Fibroblast of mammary gland (primary cell): ENCODE results near the gene EXOC6B.

ENCODE experiments used
- DNase-seq: peaks from one replicate; pipeline ENCODE4 v3.0.0-alpha.2; 2010; ENCODE audit warnings: low read depth
- H3K4me3 ChIP-seq: 2 replicates; pipeline ENCODE4 v1.5.1; 2011; ENCODE audit warnings: low read depth, mild to moderate bottlenecking, low read length, moderate library complexity; ENCODE audit not compliant: control insufficient read depth
- CTCF ChIP-seq: conservative IDR thresholded peaks from 2 replicates; pipeline ENCODE4 v1.5.1; 2011; ENCODE audit warnings: low read depth, low read length, inconsistent platforms; ENCODE audit not compliant: control insufficient read depth, insufficient read depth

EXOC6B gene

GRCh38 chr2:72800492-72800891 is 25.3 kb downstream of the EXOC6B start:
- H3K4me3 ChIP-seq, result no peak overlapping the region
- no peak for DNase-seq
- TF ChIP-seq CTCF, result no peak

- no peak for TF ChIP-seq CTCF
- no peak for DNase-seq
- H3K4me3 ChIP-seq, result no peak overlapping the region
These were observed 28.1 kb downstream of the EXOC6B start for GRCh38 chr2:72797740-72798139.

- no peak for TF ChIP-seq CTCF
- H3K4me3 ChIP-seq, result no peak overlapping the region
- no peak for DNase-seq
These were observed 29.1 kb downstream of the EXOC6B start for GRCh38 chr2:72796766-72797165.

- DNase-seq, result peak; percentile 19
- no peak for TF ChIP-seq CTCF
- no peak overlapping the region for H3K4me3 ChIP-seq
These were observed 31.3 kb downstream of the EXOC6B start for GRCh38 chr2:72794572-72794971.

- H3K4me3 ChIP-seq, result no peak overlapping the region
- no peak for TF ChIP-seq CTCF
- peak; percentile 21 for DNase-seq
These were observed 31.9 kb downstream of the EXOC6B start for GRCh38 chr2:72793798-72794440.

- DNase-seq, result no peak
- no peak for TF ChIP-seq CTCF
These were observed 36.6 kb downstream of the EXOC6B start for GRCh38 chr2:72789241-72789640.

GRCh38 chr2:72788756-72789155 is 37.1 kb downstream of the EXOC6B start:
- DNase-seq, result peak; percentile 67
- no peak overlapping the region for H3K4me3 ChIP-seq
- no peak for TF ChIP-seq CTCF

More at GRCh38 chr2:72789241-72789640, 36.6 kb downstream of the EXOC6B start:
- H3K4me3 ChIP-seq, result no peak overlapping the region
